H1 (cell line): ENCODE measurements around the gene STK32C. TPM values are rescaled to one million over a fixed set of nuclear protein-coding genes. Genes with fewer than 3 reads are reported as not detected.

ENCODE experiments used
- CTCF ChIA-PET: fragments of 300-600 bp; sonication (Branson Sonifier 250); formaldehyde crosslinking; loops from one replicate; lab custom pipeline; 2021; ENCODE audit not compliant: partially characterized antibody; lab: Charles Lee
- POLR2A ChIA-PET: fragments of 300-600 bp; sonication (Branson Sonifier 250); formaldehyde crosslinking; loops from one replicate; lab custom pipeline; 2021; ENCODE audit warnings: inconsistent platforms; ENCODE audit not compliant: partially characterized antibody; lab: Charles Lee
- DNase-seq, 2 experiments: peaks; one replicate each; pipeline versions ENCODE4 v3.0.0 to v3.0.0-alpha.2; 2010 to 2022; ENCODE audit warnings: low spot score in 2 of 2, low read depth in 1 of 2, mixed read lengths in 1 of 2
- FAIRE-seq: peaks from 2 replicates; lab custom pipeline; 2011; peaks lifted over from hg19 to GRCh38; lab: Jason Lieb, UNC
- H2AFZ ChIP-seq: 2 replicates; pipeline ENCODE4 v1.8.1; 2012; ENCODE audit warnings: low read length, inconsistent platforms
- H2AK5ac ChIP-seq: 2 replicates; pipeline ENCODE4 v1.6.1; 2013; ENCODE audit warnings: low read depth, low read length
- H2BK120ac ChIP-seq: replicated peaks from 2 replicates; pipeline ENCODE3; 2013; ENCODE audit warnings: low read depth, low read length, inconsistent platforms
- H2BK12ac ChIP-seq: 2 replicates; pipeline ENCODE4 v1.6.1; 2013; ENCODE audit warnings: low read depth, low read length
- H2BK15ac ChIP-seq: 2 replicates; pipeline ENCODE4 v1.6.1; 2013; ENCODE audit warnings: low read length
- H2BK20ac ChIP-seq: 2 replicates; pipeline ENCODE4 v1.6.1; 2013; ENCODE audit warnings: low read length
- H2BK5ac ChIP-seq: 2 replicates; pipeline ENCODE4 v1.6.1; 2013; ENCODE audit warnings: low read depth, low read length
- H3K14ac ChIP-seq: 2 replicates; pipeline ENCODE4 v1.6.1; 2013; ENCODE audit warnings: inconsistent platforms; ENCODE audit not compliant: insufficient read length
- H3K18ac ChIP-seq: 2 replicates; pipeline ENCODE4 v1.6.1; 2013; ENCODE audit warnings: low read length; ENCODE audit errors: extremely low read depth
- H3K23ac ChIP-seq: 2 replicates; pipeline ENCODE4 v1.6.1; 2013; ENCODE audit warnings: inconsistent platforms; ENCODE audit not compliant: insufficient read length
- H3K23me2 ChIP-seq: 2 replicates; pipeline ENCODE4 v1.6.1; 2013; ENCODE audit warnings: low read depth, low read length
- H3K27ac ChIP-seq: 2 replicates; pipeline ENCODE4 v1.6.1; 2011; ENCODE audit warnings: low read depth, low read length, inconsistent platforms
- H3K27me3 ChIP-seq, 4 experiments: replicated peaks in 1 of 4; 1 replicate in 1 of 4; 2 replicates in 3 of 4; pipeline versions ENCODE4 v1.6.1 to v1.8.1; 2011 to 2013; ENCODE audit warnings: low read length in 3 of 4, mild to moderate bottlenecking in 3 of 4, inconsistent platforms in 2 of 4, mixed read lengths in 2 of 4, moderate library complexity in 1 of 4; ENCODE audit not compliant: control insufficient read depth in 3 of 4, insufficient read depth in 3 of 4; ENCODE audit errors: extremely low read depth in 1 of 4
- H3K36me3 ChIP-seq, 4 experiments: 2 replicates each; pipeline versions ENCODE4 v1.6.1 to v1.8.1; 2011 to 2013; ENCODE audit warnings: mild to moderate bottlenecking in 4 of 4, low read length in 3 of 4, moderate library complexity in 2 of 4, control low read depth in 1 of 4, inconsistent platforms in 1 of 4; ENCODE audit not compliant: insufficient read depth in 4 of 4, control insufficient read depth in 2 of 4
- H3K4ac ChIP-seq: replicated peaks from 2 replicates; pipeline ENCODE3; 2013; ENCODE audit warnings: low read length, low read depth, mixed read lengths, inconsistent platforms; ENCODE audit not compliant: insufficient read length
- H3K4me1 ChIP-seq, 4 experiments: replicated peaks in 1 of 4; 1 replicate in 1 of 4; 2 replicates in 3 of 4; pipeline versions ENCODE4 v1.6.1 to v1.8.1; 2011 to 2013; ENCODE audit warnings: low read length in 3 of 4, inconsistent platforms in 2 of 4, mixed read lengths in 1 of 4; ENCODE audit not compliant: insufficient read depth in 4 of 4, control insufficient read depth in 3 of 4
- H3K4me2 ChIP-seq, 2 experiments: 2 replicates each; pipeline versions ENCODE4 v1.6.1 to v1.8.1; 2011 to 2013; ENCODE audit warnings: low read depth in 2 of 2, low read length in 2 of 2, control low read depth in 1 of 2, inconsistent platforms in 1 of 2, mild to moderate bottlenecking in 1 of 2; ENCODE audit not compliant: insufficient read depth in 1 of 2
- H3K4me3 ChIP-seq, 4 experiments: fragments of 200-600, 300-600 bp in 1 of 4; sonication (generic), shearing (Covaris generic), sonication (Bioruptor Twin) in 1 of 4; 2 replicates each; pipeline versions ENCODE4 v1.5.1 to v1.8.1; 2011 to 2016; ENCODE audit warnings: low read length in 4 of 4, low read depth in 3 of 4, control low read depth in 2 of 4, inconsistent platforms in 2 of 4, mild to moderate bottlenecking in 2 of 4, mixed read lengths in 1 of 4, moderate library complexity in 1 of 4; ENCODE audit not compliant: insufficient read depth in 2 of 4; ENCODE audit errors: extremely low read depth in 1 of 4
- H3K56ac ChIP-seq: replicated peaks from 2 replicates; pipeline ENCODE3; 2013; ENCODE audit warnings: low read depth, mild to moderate bottlenecking, mixed read lengths, low read length, inconsistent platforms; ENCODE audit not compliant: insufficient read length
- H3K79me1 ChIP-seq: 2 replicates; pipeline ENCODE4 v1.6.1; 2013; ENCODE audit warnings: low read depth, low read length, control low read depth
- H3K79me2 ChIP-seq, 2 experiments: 2 replicates each; pipeline versions ENCODE4 v1.6.1 to v1.8.1; 2012 to 2013; ENCODE audit warnings: low read length in 2 of 2, mild to moderate bottlenecking in 2 of 2, inconsistent platforms in 1 of 2; ENCODE audit not compliant: insufficient read depth in 2 of 2, control insufficient read depth in 1 of 2
- H3K9ac ChIP-seq, 4 experiments: replicated peaks in 1 of 4; 1 replicate in 1 of 4; 2 replicates in 3 of 4; pipeline versions ENCODE4 v1.6.1 to v1.8.1; 2011 to 2013; ENCODE audit warnings: low read depth in 3 of 4, low read length in 3 of 4, control low read depth in 2 of 4, mild to moderate bottlenecking in 2 of 4, moderate library complexity in 2 of 4, inconsistent platforms in 1 of 4; ENCODE audit errors: extremely low read depth in 1 of 4
- H3K9me3 ChIP-seq, 2 experiments: 2 replicates each; pipeline versions ENCODE4 v1.6.1 to v1.8.1; 2012 to 2013; ENCODE audit warnings: mild to moderate bottlenecking in 2 of 2, moderate library complexity in 2 of 2, control low read depth in 1 of 2, inconsistent platforms in 1 of 2, low read depth in 1 of 2, low read length in 1 of 2, mixed read lengths in 1 of 2; ENCODE audit not compliant: insufficient read depth in 2 of 2
- H4K20me1 ChIP-seq, 2 experiments: replicated peaks in 1 of 2; 2 replicates each; pipeline versions ENCODE3 to v1.8.1; 2011 to 2013; ENCODE audit warnings: inconsistent platforms in 2 of 2, low read length in 2 of 2, mild to moderate bottlenecking in 1 of 2; ENCODE audit not compliant: insufficient read depth in 2 of 2, control insufficient read depth in 1 of 2
- H4K5ac ChIP-seq: 2 replicates; pipeline ENCODE4 v1.6.1; 2013; ENCODE audit warnings: low read length, low read depth, mixed read lengths, inconsistent platforms; ENCODE audit not compliant: insufficient read length
- H4K8ac ChIP-seq: 2 replicates; pipeline ENCODE4 v1.8.0; 2013; ENCODE audit warnings: mild to moderate bottlenecking, moderate library complexity, low read length, inconsistent platforms; ENCODE audit not compliant: insufficient read depth; ENCODE audit errors: extremely low read depth
- H4K91ac ChIP-seq: replicated peaks from 2 replicates; pipeline ENCODE3; 2013; ENCODE audit warnings: low read length, mixed read lengths, inconsistent platforms; ENCODE audit not compliant: insufficient read length
- CHD2 ChIP-seq: IDR thresholded peaks from 2 replicates; pipeline ENCODE4 v1.6.1; 2012; ENCODE audit warnings: low read length, improper control_type of control experiment
- NANOG ChIP-seq: IDR thresholded peaks from 2 replicates; pipeline ENCODE4 v1.6.1; 2011; ENCODE audit warnings: low read length, low read depth, mild to moderate bottlenecking, inconsistent platforms; ENCODE audit not compliant: insufficient read depth, poor library complexity, severe bottlenecking
- POLR2A ChIP-seq, 2 experiments: IDR thresholded peaks; 1 replicate in 1 of 2; 2 replicates in 1 of 2; pipeline ENCODE4 v1.6.1; 2011; ENCODE audit warnings: low read depth in 2 of 2, low read length in 2 of 2, mild to moderate bottlenecking in 2 of 2; ENCODE audit errors: control extremely low read depth in 1 of 2
- RAD21 ChIP-seq, 2 experiments: IDR thresholded peaks in 1 of 2; conservative IDR thresholded peaks in 1 of 2; 2 replicates each; pipeline ENCODE4 v1.6.1; 2011; ENCODE audit warnings: low read depth in 2 of 2, low read length in 2 of 2, improper control_type of control experiment in 1 of 2, inconsistent platforms in 1 of 2, mild to moderate bottlenecking in 1 of 2, moderate library complexity in 1 of 2
- SP1 ChIP-seq: IDR thresholded peaks from 2 replicates; pipeline ENCODE4 v1.6.1; 2011; ENCODE audit warnings: low read depth, low read length
- SP4 ChIP-seq: IDR thresholded peaks from 2 replicates; pipeline ENCODE4 v1.6.1; 2012; ENCODE audit warnings: low read length, inconsistent platforms
- WGBS, 2 experiments: shearing (Covaris generic) in 1 of 2; methylation state at CpG; one replicate each; pipeline versions ENCODE4 v1.1.6 to v1.1.7; 2013 to 2015; ENCODE audit warnings: low lambda C conversion rate in 2 of 2, mixed read lengths in 2 of 2, inconsistent platforms in 1 of 2, low coverage in 1 of 2, missing lambda C conversion rate in 1 of 2; ENCODE audit not compliant: insufficient replicate concordance in 2 of 2, insufficient coverage in 1 of 2, insufficient read length in 1 of 2; ENCODE audit errors: extremely low coverage in 1 of 2, missing lambda C conversion rate in 1 of 2; 5-methylcytosine and 5-hydroxymethylcytosine counted together
- polyA plus RNA-seq, 7 experiments: library from polyadenylated mRNA; depleted of rRNA in 3 of 7; stranded (reverse) in 5 of 7; unstranded in 2 of 7; fragments of >200 nt in 5 of 7; fragments of 200-250 nt in 2 of 7; gene quantifications; 1 replicate in 5 of 7; 2 replicates in 1 of 7; 4 replicates in 1 of 7; pipeline versions ENCODE4 v1.2.1 to v1.2.3, GENCODE V29; 2011 to 2013; ENCODE audit warnings: missing spikeins in 2 of 7, mixed read lengths in 2 of 7
- total RNA-seq: library from RNA; stranded (reverse); fragmentation: NEBNext Ultra II Directional; extraction: Animal tissue kit (Norgen Biotek cat#: 25700); gene quantifications from 2 replicates; pipeline ENCODE4 v1.2.1, GENCODE V29; 2021

The STK32C gene
- total and polyA plus RNA-seq, 2 of the 8 experiments (the other 6 are each of a cell fraction or from before 2014, with no cell fraction given) = 10.6 to 15.6 TPM

DNA sequence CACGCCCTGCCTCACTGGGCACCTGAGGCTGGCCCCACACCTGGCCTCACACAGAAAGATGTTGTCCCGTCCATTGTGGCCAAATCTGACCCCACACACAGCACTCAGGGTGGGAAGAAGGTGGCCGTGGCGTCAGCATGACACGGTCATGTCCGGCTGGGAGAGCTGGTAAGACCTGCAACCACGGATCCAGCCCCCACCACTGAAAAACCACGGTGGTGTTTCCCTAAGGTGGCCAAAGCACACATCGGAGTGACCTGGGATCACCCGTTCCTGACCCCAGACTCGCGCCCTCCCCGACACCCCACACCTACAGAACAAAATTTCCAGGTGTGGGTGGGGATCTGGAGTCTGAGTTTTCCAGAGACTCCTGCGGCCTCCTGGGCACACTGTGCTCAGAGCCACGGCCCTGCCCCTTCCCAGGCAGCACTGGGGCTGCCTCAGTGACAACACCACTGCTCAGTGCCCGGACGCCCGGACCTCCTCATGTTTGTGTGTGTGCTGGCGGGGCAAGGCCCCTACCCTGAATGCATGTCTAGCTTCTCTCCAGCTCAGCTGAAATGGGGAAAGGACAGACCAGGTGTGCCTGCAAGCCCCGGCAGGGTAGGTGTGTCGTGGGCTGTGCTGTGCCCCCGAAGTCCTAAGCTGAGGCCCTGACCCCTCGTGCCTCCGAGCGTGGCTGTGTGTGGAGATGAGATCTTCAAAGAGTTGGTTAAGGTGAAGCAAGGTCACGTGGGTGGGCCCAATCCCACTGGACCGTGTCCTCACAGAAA is 36.1 kb downstream of the STK32C start:
- no peak overlapping the region for H2BK12ac ChIP-seq
- H3K14ac ChIP-seq = no peak overlapping the region
- H2AK5ac ChIP-seq = no peak overlapping the region
- no peak overlapping the region for H3K4me3 ChIP-seq
- H4K8ac ChIP-seq = peak overlapping the region; percentile 22; the same call in 1 of the 2 replicates
- FAIRE-seq = no peak
- no peak overlapping the region for H2BK5ac ChIP-seq
- no peak overlapping the region for H4K5ac ChIP-seq
- H3K23ac ChIP-seq = no peak overlapping the region
- H3K56ac ChIP-seq = no peak overlapping the region
- no peak overlapping the region for H3K4ac ChIP-seq
- no peak overlapping the region for H4K91ac ChIP-seq
- no peak overlapping the region for H2BK120ac ChIP-seq
- H3K9me3 ChIP-seq = peaks cover 4 to 8% of the 10 kb centered on the region in 2 experiments; a peak in 1 of 4 replicates
- no peak overlapping the region for H2BK20ac ChIP-seq
- no peaks in the 10 kb centered on the region; the same call in 1 of the 2 replicates for H3K79me1 ChIP-seq
- no peaks in the 10 kb centered on the region; a peak in 1 of 8 replicates for H3K36me3 ChIP-seq
- H3K9ac ChIP-seq = no peak overlapping the region
- H2AFZ ChIP-seq = no peak overlapping the region
- H3K18ac ChIP-seq = no peak overlapping the region
- no peak overlapping the region for H3K27ac ChIP-seq
- no peak overlapping the region for H2BK15ac ChIP-seq
- TF ChIP-seq RAD21 (IDR thresholded peaks at IDR 0.05 in 1 of 2, conservative IDR thresholded peaks at IDR 0.05 in 1 of 2; ENCODE audit: low read depth in 2 of 2, low read length in 2 of 2) (no peak), SP1 (no peak), POLR2A (IDR thresholded peaks at IDR 0.05; ENCODE audit: control extremely low read depth in 1 of 2, low read depth in 2 of 2, low read length in 2 of 2) (no peak), SP4 (no peak), NANOG (no peak), CHD2 (no peak)
- TF ChIP-seq, all 59 proteins: peak for 0
- ChIA-PET POLR2A (no interaction called here), CTCF (interaction anchor here (1.3 kb wide), 1 partner anchor 19 kb away, joined by 3 read pairs; no protein-coding TSS in a partner anchor)
- Histone ChIP-seq H3K4me2 (no peak overlapping the region), H3K23me2 (no peaks in the 10 kb centered on the region), H3K4me1 (peaks cover 0 to 2% (median 0%) of the 10 kb centered on the region in 4 experiments; a peak in 1 of 7 replicates), H3K79me2 (no peaks in the 10 kb centered on the region), H3K27me3 (no peaks in the 10 kb centered on the region; a peak in 1 of 7 replicates), H4K20me1 (peaks cover 0 to 5% of the 10 kb centered on the region in 2 experiments)
- DNase-seq = no peak
- 89% methylated on average over 27 of the region's 27 CpGs; no CpG with 5 or more reads in 1 of the 2 experiments for WGBS, 2 experiments
